ENCODE measurements around the gene ZNF732. TPM values are rescaled to one million over a fixed set of nuclear protein-coding genes. Genes with fewer than 3 reads are reported as not detected.

ZNF732 gene
- total and polyA plus RNA-seq, 2 of the 8 experiments (the other 6 are each of a cell fraction or from before 2014, with no cell fraction given) = 1.9 to 35.7 TPM

DNA sequence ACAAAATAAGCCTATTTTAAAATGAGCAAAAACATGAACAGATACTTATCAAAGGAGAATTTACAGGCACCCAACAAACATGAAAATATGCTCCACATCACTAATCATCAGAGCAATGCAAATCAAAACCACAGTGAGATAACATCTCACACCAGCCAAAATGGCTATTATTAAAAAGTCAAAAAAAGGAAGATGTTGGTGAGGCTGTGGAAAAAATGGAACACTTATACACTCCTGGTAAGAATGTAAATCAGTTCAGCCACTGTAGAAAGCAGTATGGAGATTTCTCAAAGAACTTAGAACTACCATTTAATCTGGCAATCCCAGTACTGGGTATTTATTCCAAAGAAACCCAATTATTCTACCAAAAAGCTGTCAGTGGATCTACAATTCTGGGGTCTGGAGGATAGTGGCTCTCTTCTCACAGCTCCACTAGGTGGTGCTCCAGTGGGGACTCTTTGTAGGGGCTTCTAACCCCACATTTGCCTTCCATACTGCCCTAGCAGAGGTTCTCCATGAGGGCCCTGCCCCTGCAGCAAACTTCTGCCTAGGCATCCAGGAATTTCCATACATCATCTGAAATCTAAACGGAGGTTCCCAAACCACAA, 9.1 kb upstream of the ZNF732 start:
- Histone ChIP-seq H2BK12ac (ENCODE audit: low read depth, low read length) (no peak overlapping the region), H4K91ac (replicated peaks; ENCODE audit: insufficient read length, low read length) (no peak overlapping the region), H3K9ac (replicated peaks in 1 of 4; ENCODE audit: extremely low read depth in 1 of 4, low read depth in 3 of 4, low read length in 3 of 4) (no peak overlapping the region), H3K79me1 (ENCODE audit: low read depth, low read length) (no peaks in the 10 kb centered on the region), H3K4me1 (replicated peaks in 1 of 4; ENCODE audit: control insufficient read depth in 3 of 4, insufficient read depth in 4 of 4, low read length in 3 of 4) (no peaks in the 10 kb centered on the region), H3K23ac (ENCODE audit: insufficient read length) (no peak overlapping the region), H3K4me2 (ENCODE audit: insufficient read depth in 1 of 2, low read depth in 2 of 2, low read length in 2 of 2) (no peak overlapping the region), H3K79me2 (ENCODE audit: control insufficient read depth in 1 of 2, insufficient read depth in 2 of 2, low read length in 2 of 2) (no peaks in the 10 kb centered on the region), H2BK15ac (ENCODE audit: low read length) (no peak overlapping the region), H3K27me3 (replicated peaks in 1 of 4; ENCODE audit: control insufficient read depth in 3 of 4, extremely low read depth in 1 of 4, insufficient read depth in 3 of 4, low read length in 3 of 4) (peaks cover 0 to 2% (median 0%) of the 10 kb centered on the region in 4 experiments; a peak in 1 of 7 replicates), H3K27ac (ENCODE audit: low read depth, low read length) (no peak overlapping the region), H2BK20ac (ENCODE audit: low read length) (no peak overlapping the region), H4K8ac (ENCODE audit: extremely low read depth, insufficient read depth, low read length) (no peak overlapping the region), H3K56ac (replicated peaks; ENCODE audit: insufficient read length, low read depth, low read length) (no peak overlapping the region), H2AK5ac (ENCODE audit: low read depth, low read length) (no peak overlapping the region), H3K9me3 (ENCODE audit: insufficient read depth in 2 of 2, low read depth in 1 of 2, low read length in 1 of 2) (peaks cover 12 to 22% of the 10 kb centered on the region in 2 experiments; a peak in 3 of 4 replicates), H4K20me1 (replicated peaks in 1 of 2; ENCODE audit: control insufficient read depth in 1 of 2, insufficient read depth in 2 of 2, low read length in 2 of 2) (no peaks in the 10 kb centered on the region), H3K4ac (replicated peaks; ENCODE audit: insufficient read length, low read depth, low read length) (no peak overlapping the region), H3K4me3 (ENCODE audit: extremely low read depth in 1 of 4, insufficient read depth in 2 of 4, low read depth in 3 of 4, low read length in 4 of 4) (no peak overlapping the region), H2AFZ (ENCODE audit: low read length) (no peak overlapping the region), H3K14ac (ENCODE audit: insufficient read length) (no peak overlapping the region), H2BK5ac (ENCODE audit: low read depth, low read length) (no peak overlapping the region), H3K36me3 (ENCODE audit: control insufficient read depth in 2 of 4, insufficient read depth in 4 of 4, low read length in 3 of 4) (no peaks in the 10 kb centered on the region), H3K23me2 (ENCODE audit: low read depth, low read length) (no peaks in the 10 kb centered on the region; the same call in 1 of the 2 replicates), H2BK120ac (replicated peaks; ENCODE audit: low read depth, low read length) (no peak overlapping the region), H3K18ac (ENCODE audit: extremely low read depth, low read length) (no peak overlapping the region), H4K5ac (ENCODE audit: insufficient read length, low read depth, low read length) (no peak overlapping the region)
- POLR2A ChIA-PET (ENCODE audit: partially characterized antibody) = interaction anchor here (0.7 to 1.3 kb wide), 4 partner anchors 9 to 101 kb away, joined by 3 to 5 read pairs (median 4); partner anchors contain the start of gene ZNF732
- CTCF ChIA-PET (ENCODE audit: partially characterized antibody) = interaction anchor here (0.6 to 4.0 kb wide), 4 partner anchors 14 to 167 kb away, joined by 3 to 13 read pairs (median 3); no protein-coding TSS in a partner anchor
- FAIRE-seq (no peak), DNase-seq (ENCODE audit: low read depth in 1 of 2, low spot score in 2 of 2) (no peak)
- TF ChIP-seq, protein P1, sequence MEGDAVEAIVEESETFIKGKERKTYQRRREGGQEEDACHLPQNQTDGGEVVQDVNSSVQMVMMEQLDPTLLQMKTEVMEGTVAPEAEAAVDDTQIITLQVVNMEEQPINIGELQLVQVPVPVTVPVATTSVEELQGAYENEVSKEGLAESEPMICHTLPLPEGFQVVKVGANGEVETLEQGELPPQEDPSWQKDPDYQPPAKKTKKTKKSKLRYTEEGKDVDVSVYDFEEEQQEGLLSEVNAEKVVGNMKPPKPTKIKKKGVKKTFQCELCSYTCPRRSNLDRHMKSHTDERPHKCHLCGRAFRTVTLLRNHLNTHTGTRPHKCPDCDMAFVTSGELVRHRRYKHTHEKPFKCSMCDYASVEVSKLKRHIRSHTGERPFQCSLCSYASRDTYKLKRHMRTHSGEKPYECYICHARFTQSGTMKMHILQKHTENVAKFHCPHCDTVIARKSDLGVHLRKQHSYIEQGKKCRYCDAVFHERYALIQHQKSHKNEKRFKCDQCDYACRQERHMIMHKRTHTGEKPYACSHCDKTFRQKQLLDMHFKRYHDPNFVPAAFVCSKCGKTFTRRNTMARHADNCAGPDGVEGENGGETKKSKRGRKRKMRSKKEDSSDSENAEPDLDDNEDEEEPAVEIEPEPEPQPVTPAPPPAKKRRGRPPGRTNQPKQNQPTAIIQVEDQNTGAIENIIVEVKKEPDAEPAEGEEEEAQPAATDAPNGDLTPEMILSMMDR (IDR thresholded peaks at IDR 0.05; ENCODE audit: control extremely low read depth in 1 of 3, insufficient read depth in 1 of 3, low read depth in 1 of 3, low read length in 3 of 3) = peak; percentile 2 to 29 (median 17); a peak in 3 of 4 replicates
- TF ChIP-seq RAD21 (IDR thresholded peaks at IDR 0.05 in 1 of 2, conservative IDR thresholded peaks at IDR 0.05 in 1 of 2; ENCODE audit: low read depth in 2 of 2, low read length in 2 of 2) (0 out of 4 replicates have a peak, but pooled peaks of 1 of the 2 experiments have one; percentile 19), NANOG (IDR thresholded peaks at IDR 0.05; ENCODE audit: insufficient read depth, low read depth, low read length, poor library complexity, severe bottlenecking) (no peak)
- 81% methylated on average over 1 of the region's 1 CpG; no CpG with 5 or more reads in 1 of the 2 experiments for WGBS, 2 experiments (ENCODE audit: extremely low coverage in 1 of 2, insufficient coverage in 1 of 2, insufficient read length in 1 of 2, insufficient replicate concordance in 2 of 2, low coverage in 1 of 2, low lambda C conversion rate in 2 of 2, missing lambda C conversion rate in 1 of 2)

All from H1 (cell line).